ENCODE measurements around the gene GLI3. TPM values are rescaled to one million over a fixed set of nuclear protein-coding genes. Genes with fewer than 3 reads are reported as not detected.

The GLI3 gene
- total RNA-seq, 2 donors from 2014 or later = 3.4 to 6.6 TPM

GRCh38 chr7:41972270-41972669, 264.7 kb downstream of the GLI3 start:
- H3K27me3 ChIP-seq (replicated peaks; ENCODE audit: insufficient read depth) = no peaks in the 10 kb centered on the region
- DNase-seq (ENCODE audit: low spot score) = no peak
- H3K4me1 ChIP-seq (ENCODE audit: control insufficient read depth in 1 of 2, low read depth in 2 of 2) = peaks cover 4 to 11% of the 10 kb centered on the region in 2 donors
- no peaks in the 10 kb centered on the region for H3K9me3 ChIP-seq
- no peak overlapping the region for H3K27ac ChIP-seq
- no peak overlapping the region for H3K4me3 ChIP-seq
- no peaks in the 10 kb centered on the region for H3K36me3 ChIP-seq
- ATAC-seq (ENCODE audit: insufficient number of reproducible peaks, low FRiP score, low read depth) = no peak
- TF ChIP-seq CTCF (IDR thresholded peaks at IDR 0.05) = no peak

- DNase-seq (ENCODE audit: low spot score) (no peak), ATAC-seq (ENCODE audit: insufficient number of reproducible peaks, low FRiP score, low read depth) (no peak)
- no peaks in the 10 kb centered on the region for H3K9me3 ChIP-seq
- H3K27ac ChIP-seq = no peak overlapping the region
- TF ChIP-seq CTCF (IDR thresholded peaks at IDR 0.05) = no peak
- H3K4me3 ChIP-seq = no peak overlapping the region
- no peaks in the 10 kb centered on the region for H3K36me3 ChIP-seq
- H3K27me3 ChIP-seq (replicated peaks; ENCODE audit: insufficient read depth) = no peaks in the 10 kb centered on the region
- H3K4me1 ChIP-seq (ENCODE audit: control insufficient read depth in 1 of 2, low read depth in 2 of 2) = peaks cover 0 to 7% of the 10 kb centered on the region in 2 donors
Measured at GRCh38 chr7:41971640-41972187, 265.3 kb downstream of the GLI3 start.

- H3K27me3 ChIP-seq (replicated peaks; ENCODE audit: insufficient read depth) = no peaks in the 10 kb centered on the region
- H3K36me3 ChIP-seq = peaks cover 3% of the 10 kb centered on the region
- ATAC-seq (ENCODE audit: insufficient number of reproducible peaks, low FRiP score, low read depth) = no peak
- no peak overlapping the region for H3K27ac ChIP-seq
- H3K4me3 ChIP-seq = no peak overlapping the region
- no peaks in the 10 kb centered on the region for H3K9me3 ChIP-seq
- no peak for DNase-seq (ENCODE audit: low spot score)
- no peak for TF ChIP-seq CTCF (IDR thresholded peaks at IDR 0.05)
- peaks cover 0 to 4% of the 10 kb centered on the region in 2 donors for H3K4me1 ChIP-seq (ENCODE audit: control insufficient read depth in 1 of 2, low read depth in 2 of 2)
Measured at GRCh38 chr7:41970941-41971340, 266.1 kb downstream of the GLI3 start.

GRCh38 chr7:41969561-41970105, 267.4 kb downstream of the GLI3 start:
- ATAC-seq (ENCODE audit: insufficient number of reproducible peaks, low FRiP score, low read depth) (no peak), DNase-seq (ENCODE audit: low spot score) (no peak)
- H3K9me3 ChIP-seq = no peaks in the 10 kb centered on the region
- peaks cover 0 to 4% of the 10 kb centered on the region in 2 donors for H3K4me1 ChIP-seq (ENCODE audit: control insufficient read depth in 1 of 2, low read depth in 2 of 2)
- no peak overlapping the region for H3K4me3 ChIP-seq
- peaks cover 11% of the 10 kb centered on the region for H3K36me3 ChIP-seq
- H3K27ac ChIP-seq = no peak overlapping the region
- H3K27me3 ChIP-seq (replicated peaks; ENCODE audit: insufficient read depth) = no peaks in the 10 kb centered on the region
- TF ChIP-seq CTCF (IDR thresholded peaks at IDR 0.05) = no peak

GRCh38 chr7:41967156-41967555, 269.9 kb downstream of the GLI3 start:
- no peak overlapping the region for H3K27ac ChIP-seq
- peaks cover 11% of the 10 kb centered on the region for H3K36me3 ChIP-seq
- no peak for DNase-seq (ENCODE audit: low spot score)
- H3K9me3 ChIP-seq = no peaks in the 10 kb centered on the region
- H3K4me1 ChIP-seq (ENCODE audit: control insufficient read depth in 1 of 2, low read depth in 2 of 2) = peaks cover 0 to 4% of the 10 kb centered on the region in 2 donors
- no peak for ATAC-seq (ENCODE audit: insufficient number of reproducible peaks, low FRiP score, low read depth)
- no peak for TF ChIP-seq CTCF (IDR thresholded peaks at IDR 0.05)
- no peaks in the 10 kb centered on the region for H3K27me3 ChIP-seq (replicated peaks; ENCODE audit: insufficient read depth)
- H3K4me3 ChIP-seq = no peak overlapping the region

Data from thoracic aorta (tissue), 2 donors.